ENCODE measurements around the gene FBXO38. TPM values are rescaled to one million over a fixed set of nuclear protein-coding genes. Genes with fewer than 3 reads are reported as not detected.
A peak's percentile ranks its signal among the peaks of the same experiment; 100 is the strongest.

FBXO38 gene
- total and polyA plus RNA-seq, 4 donors: 6.0 to 64.4 (median 37.8) TPM

DNA sequence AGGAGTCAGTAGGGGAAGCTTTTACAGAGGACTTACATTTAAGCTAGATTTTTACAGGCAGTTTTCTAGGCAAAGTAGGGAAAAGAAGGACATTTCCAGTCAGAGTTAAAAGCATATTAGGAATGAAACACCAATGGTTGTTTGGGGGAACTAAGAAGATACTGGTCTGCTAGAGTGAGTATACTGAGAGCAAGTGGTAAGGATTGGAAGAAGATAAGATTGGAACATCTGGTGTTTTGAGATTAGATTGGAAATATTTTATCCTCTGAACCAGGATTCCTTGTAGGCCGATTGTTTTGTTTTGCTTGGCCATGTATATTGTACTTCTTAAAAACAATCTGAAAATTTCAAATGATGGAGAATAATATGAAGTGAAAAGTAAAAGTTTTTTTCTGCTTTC is 7.7 kb downstream of the FBXO38 start:
- no peak overlapping the region for H3K27ac ChIP-seq (ENCODE audit: low read depth in 1 of 2, low read length in 2 of 2)
- peaks cover 5 to 6% of the 10 kb centered on the region in 2 donors for H3K4me1 ChIP-seq (ENCODE audit: control insufficient read depth in 1 of 2, insufficient read depth in 2 of 2, low read length in 2 of 2)
- intact Hi-C loops (cut with DNase I): no loop called here
- H3K9me3 ChIP-seq (ENCODE audit: control insufficient read depth, low read length): no peaks in the 10 kb centered on the region
- DNase-seq (no peak), ATAC-seq (ENCODE audit: low FRiP score) (no peak)
- no peaks in the 10 kb centered on the region for H3K27me3 ChIP-seq (ENCODE audit: control insufficient read depth in 1 of 2, insufficient read depth in 2 of 2, low read length in 1 of 2)
- peaks cover 2 to 4% of the 10 kb centered on the region in 2 donors for H3K36me3 ChIP-seq (ENCODE audit: control insufficient read depth in 1 of 2, insufficient read depth in 2 of 2, low read length in 1 of 2)
- no peak overlapping the region for H3K4me3 ChIP-seq (ENCODE audit: low read length in 2 of 2)
- 0 to 4% methylated on average over 1 of the region's 1 CpG for WGBS, 2 donors

DNA sequence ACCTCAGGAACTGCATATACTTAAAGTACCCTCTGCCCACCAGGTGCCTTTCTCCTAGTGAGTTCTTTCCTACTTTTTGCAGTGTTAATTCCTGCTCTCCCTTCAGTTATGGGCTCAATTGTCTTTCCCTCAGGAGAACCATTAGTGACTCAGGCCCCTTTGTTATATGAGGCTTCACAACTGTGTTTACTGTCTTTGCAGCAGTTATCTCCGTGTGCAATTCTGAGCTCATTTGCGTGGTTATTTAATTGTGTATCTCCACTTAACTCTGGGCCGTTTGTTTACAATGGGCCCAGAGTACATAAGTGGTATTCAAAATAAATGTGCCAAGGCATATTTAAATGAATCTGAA is 9.6 kb downstream of the FBXO38 start:
- intact Hi-C loops (cut with DNase I): no loop called here
- Histone ChIP-seq H3K4me3 (ENCODE audit: low read length in 2 of 2) (no peak overlapping the region), H3K9me3 (ENCODE audit: control insufficient read depth, low read length) (no peaks in the 10 kb centered on the region), H3K27ac (ENCODE audit: low read depth in 1 of 2, low read length in 2 of 2) (no peak overlapping the region), H3K4me1 (ENCODE audit: control insufficient read depth in 1 of 2, insufficient read depth in 2 of 2, low read length in 2 of 2) (peaks cover 3 to 5% of the 10 kb centered on the region in 2 donors), H3K27me3 (ENCODE audit: control insufficient read depth in 1 of 2, insufficient read depth in 2 of 2, low read length in 1 of 2) (no peaks in the 10 kb centered on the region), H3K36me3 (ENCODE audit: control insufficient read depth in 1 of 2, insufficient read depth in 2 of 2, low read length in 1 of 2) (peaks cover 2 to 4% of the 10 kb centered on the region in 2 donors)
- no peak for DNase-seq
- 66 to 77% methylated on average over 3 of the region's 3 CpGs for WGBS, 2 donors
- ATAC-seq (ENCODE audit: low FRiP score): no peak

- Histone ChIP-seq H3K27me3 (ENCODE audit: control insufficient read depth in 1 of 2, insufficient read depth in 2 of 2, low read length in 1 of 2) (no peaks in the 10 kb centered on the region), H3K4me1 (ENCODE audit: control insufficient read depth in 1 of 2, insufficient read depth in 2 of 2, low read length in 2 of 2) (peaks cover 1 to 3% of the 10 kb centered on the region in 2 donors), H3K4me3 (ENCODE audit: low read length in 2 of 2) (no peak overlapping the region), H3K36me3 (ENCODE audit: control insufficient read depth in 1 of 2, insufficient read depth in 2 of 2, low read length in 1 of 2) (peaks cover 2 to 4% of the 10 kb centered on the region in 2 donors), H3K9me3 (ENCODE audit: control insufficient read depth, low read length) (no peaks in the 10 kb centered on the region), H3K27ac (ENCODE audit: low read depth in 1 of 2, low read length in 2 of 2) (no peak overlapping the region)
- DNase-seq: no peak
- no peak for ATAC-seq (ENCODE audit: low FRiP score)
- 36 to 43% methylated on average over 3 of the region's 3 CpGs for WGBS, 2 donors
- intact Hi-C loops (cut with DNase I): no loop called here
Measured at GRCh38 chr5:148394587-148395019, 10.8 kb downstream of the FBXO38 start.

DNA sequence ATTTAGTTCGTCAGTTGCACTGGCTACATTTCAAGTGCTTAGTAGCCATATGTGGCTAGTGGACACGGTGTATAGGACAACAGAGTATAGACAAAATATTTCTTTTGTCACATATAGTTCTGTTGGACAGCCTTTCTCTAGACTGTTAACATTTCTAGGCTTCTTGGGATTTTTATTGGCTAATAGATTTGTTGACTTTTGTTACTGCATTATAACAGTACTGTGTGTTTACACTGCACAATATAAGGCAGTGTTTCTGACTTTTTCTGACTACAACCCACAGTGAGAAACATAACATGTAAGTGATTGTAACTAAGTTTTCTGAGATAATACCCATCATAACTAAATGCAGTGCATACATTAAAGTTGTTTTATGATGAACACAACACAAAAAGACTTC is 11.3 kb downstream of the FBXO38 start:
- Histone ChIP-seq H3K4me1 (ENCODE audit: control insufficient read depth in 1 of 2, insufficient read depth in 2 of 2, low read length in 2 of 2) (peaks cover 1 to 3% of the 10 kb centered on the region in 2 donors), H3K4me3 (ENCODE audit: low read length in 2 of 2) (no peak overlapping the region), H3K27me3 (ENCODE audit: control insufficient read depth in 1 of 2, insufficient read depth in 2 of 2, low read length in 1 of 2) (no peaks in the 10 kb centered on the region), H3K36me3 (ENCODE audit: control insufficient read depth in 1 of 2, insufficient read depth in 2 of 2, low read length in 1 of 2) (peaks cover 2 to 6% of the 10 kb centered on the region in 2 donors), H3K27ac (ENCODE audit: low read depth in 1 of 2, low read length in 2 of 2) (no peak overlapping the region), H3K9me3 (ENCODE audit: control insufficient read depth, low read length) (no peaks in the 10 kb centered on the region)
- no peak for DNase-seq
- ATAC-seq (ENCODE audit: low FRiP score): no peak
- intact Hi-C loops (cut with DNase I): no loop called here
- 56 to 66% methylated on average over 2 of the region's 2 CpGs for WGBS, 2 donors

DNA sequence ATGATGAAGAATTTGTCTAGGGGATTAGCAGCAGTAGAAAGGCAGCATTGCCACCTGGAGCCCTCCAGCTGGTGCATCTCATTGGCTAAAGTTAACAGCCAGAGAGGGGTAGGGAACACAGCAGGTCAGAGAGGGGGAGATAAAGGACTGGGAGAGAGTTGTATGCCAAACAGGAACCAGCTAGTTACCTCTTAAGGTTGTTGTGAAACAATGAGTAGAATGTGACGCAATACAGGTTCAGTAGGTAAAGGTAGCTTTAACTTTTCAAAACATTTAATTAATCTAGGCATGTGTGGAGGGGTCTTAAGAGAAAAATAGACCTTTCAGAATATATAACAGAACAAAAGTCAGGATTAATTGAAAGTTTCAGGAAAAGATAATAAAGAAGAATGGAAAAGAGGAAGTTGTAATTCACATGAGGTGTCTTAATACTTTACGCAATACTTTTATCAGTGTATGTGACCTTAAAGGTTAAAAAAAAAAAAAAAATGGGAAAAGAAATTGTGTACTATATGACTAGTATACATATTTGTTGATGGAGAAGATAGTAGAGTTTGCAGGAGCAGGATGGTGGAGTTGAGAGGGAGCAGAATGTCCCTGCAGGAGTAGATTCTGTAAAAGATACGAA is 14.3 kb downstream of the FBXO38 start:
- intact Hi-C loops (cut with DNase I): no loop called here
- 93 to 95% methylated on average over 3 of the region's 3 CpGs for whole genome bisulfite sequencing, 2 donors
- Histone ChIP-seq H3K27ac (ENCODE audit: low read depth in 1 of 2, low read length in 2 of 2) (peak overlapping the region in 1 of 2 donors; percentile 25), H3K4me1 (ENCODE audit: control insufficient read depth in 1 of 2, insufficient read depth in 2 of 2, low read length in 2 of 2) (peaks cover 1 to 4% of the 10 kb centered on the region in 2 donors), H3K4me3 (ENCODE audit: low read length in 2 of 2) (no peak overlapping the region), H3K36me3 (ENCODE audit: control insufficient read depth in 1 of 2, insufficient read depth in 2 of 2, low read length in 1 of 2) (peaks cover 4 to 8% of the 10 kb centered on the region in 2 donors), H3K9me3 (ENCODE audit: control insufficient read depth, low read length) (no peaks in the 10 kb centered on the region), H3K27me3 (ENCODE audit: control insufficient read depth in 1 of 2, insufficient read depth in 2 of 2, low read length in 1 of 2) (no peaks in the 10 kb centered on the region)
- ATAC-seq (ENCODE audit: low FRiP score) (no peak), DNase-seq (no peak)

GRCh38 chr5:148398698-148399121 is 15.0 kb downstream of the FBXO38 start:
- H3K9me3 ChIP-seq (ENCODE audit: control insufficient read depth, low read length): no peaks in the 10 kb centered on the region
- no peaks in the 10 kb centered on the region for H3K27me3 ChIP-seq (ENCODE audit: control insufficient read depth in 1 of 2, insufficient read depth in 2 of 2, low read length in 1 of 2)
- H3K4me1 ChIP-seq (ENCODE audit: control insufficient read depth in 1 of 2, insufficient read depth in 2 of 2, low read length in 2 of 2): peaks cover 1 to 2% of the 10 kb centered on the region in 2 donors
- no peak overlapping the region for H3K4me3 ChIP-seq (ENCODE audit: low read length in 2 of 2)
- peaks cover 4 to 8% of the 10 kb centered on the region in 2 donors for H3K36me3 ChIP-seq (ENCODE audit: control insufficient read depth in 1 of 2, insufficient read depth in 2 of 2, low read length in 1 of 2)
- 76% methylated on average over 5 of the region's 5 CpGs for WGBS, 2 donors
- intact Hi-C loops (cut with DNase I): no loop called here
- no peak overlapping the region for H3K27ac ChIP-seq (ENCODE audit: low read depth in 1 of 2, low read length in 2 of 2)
- DNase-seq (no peak), ATAC-seq (ENCODE audit: low FRiP score) (no peak)

DNA sequence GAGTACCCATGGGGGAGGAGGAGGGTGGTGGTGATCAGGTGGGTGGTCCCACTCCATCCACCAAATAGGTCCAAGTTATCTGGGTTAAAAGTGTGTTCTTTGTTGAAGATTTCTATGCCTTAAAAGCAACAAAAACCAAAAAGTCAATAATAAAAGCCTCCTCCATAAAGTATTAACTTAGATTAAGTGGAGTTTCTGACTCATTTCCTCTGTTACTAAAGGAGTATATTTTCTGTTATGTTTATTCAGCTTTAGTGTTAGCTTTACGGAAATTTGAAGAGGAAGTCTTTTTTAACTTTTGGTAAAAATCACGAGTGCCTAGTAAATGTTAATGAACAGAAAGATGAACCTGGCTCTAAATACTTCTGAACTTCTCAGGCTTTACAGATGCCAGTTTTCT is 17.8 kb downstream of the FBXO38 start:
- ATAC-seq (ENCODE audit: low FRiP score) (no peak), DNase-seq (no peak)
- 4% methylated on average over 2 of the region's 2 CpGs for WGBS, 2 donors
- Histone ChIP-seq H3K27ac (ENCODE audit: low read depth in 1 of 2, low read length in 2 of 2) (peak overlapping the region; percentile 18 to 63), H3K9me3 (ENCODE audit: control insufficient read depth, low read length) (no peaks in the 10 kb centered on the region), H3K4me3 (ENCODE audit: low read length in 2 of 2) (no peak overlapping the region), H3K27me3 (ENCODE audit: control insufficient read depth in 1 of 2, insufficient read depth in 2 of 2, low read length in 1 of 2) (no peaks in the 10 kb centered on the region), H3K4me1 (ENCODE audit: control insufficient read depth in 1 of 2, insufficient read depth in 2 of 2, low read length in 2 of 2) (peaks cover 1 to 2% of the 10 kb centered on the region in 2 donors), H3K36me3 (ENCODE audit: control insufficient read depth in 1 of 2, insufficient read depth in 2 of 2, low read length in 1 of 2) (peaks cover 2 to 4% of the 10 kb centered on the region in 2 donors)
- intact Hi-C loops (cut with DNase I): no loop called here

GRCh38 chr5:148403344-148403743 is 19.6 kb downstream of the FBXO38 start:
- Histone ChIP-seq H3K9me3 (ENCODE audit: control insufficient read depth, low read length) (no peaks in the 10 kb centered on the region), H3K4me3 (ENCODE audit: low read length in 2 of 2) (no peak overlapping the region), H3K36me3 (ENCODE audit: control insufficient read depth in 1 of 2, insufficient read depth in 2 of 2, low read length in 1 of 2) (peaks cover 2 to 4% of the 10 kb centered on the region in 2 donors), H3K27me3 (ENCODE audit: control insufficient read depth in 1 of 2, insufficient read depth in 2 of 2, low read length in 1 of 2) (no peaks in the 10 kb centered on the region), H3K27ac (ENCODE audit: low read depth in 1 of 2, low read length in 2 of 2) (no peak overlapping the region), H3K4me1 (ENCODE audit: control insufficient read depth in 1 of 2, insufficient read depth in 2 of 2, low read length in 2 of 2) (peaks cover 1 to 2% of the 10 kb centered on the region in 2 donors)
- no peak for ATAC-seq (ENCODE audit: low FRiP score)
- no peak for DNase-seq
- intact Hi-C loops (cut with DNase I): no loop called here

GRCh38 chr5:148406406-148406805 is 22.6 kb downstream of the FBXO38 start:
- Histone ChIP-seq H3K36me3 (ENCODE audit: control insufficient read depth in 1 of 2, insufficient read depth in 2 of 2, low read length in 1 of 2) (peaks cover 4 to 7% of the 10 kb centered on the region in 2 donors), H3K27ac (ENCODE audit: low read depth in 1 of 2, low read length in 2 of 2) (no peak overlapping the region), H3K27me3 (ENCODE audit: control insufficient read depth in 1 of 2, insufficient read depth in 2 of 2, low read length in 1 of 2) (no peaks in the 10 kb centered on the region), H3K9me3 (ENCODE audit: control insufficient read depth, low read length) (no peaks in the 10 kb centered on the region), H3K4me3 (ENCODE audit: low read length in 2 of 2) (no peak overlapping the region), H3K4me1 (ENCODE audit: control insufficient read depth in 1 of 2, insufficient read depth in 2 of 2, low read length in 2 of 2) (no peaks in the 10 kb centered on the region)
- no peak for ATAC-seq (ENCODE audit: low FRiP score)
- intact Hi-C loops (cut with DNase I): no loop called here
- DNase-seq: no peak
- 64 to 71% methylated on average over 3 of the region's 3 CpGs for WGBS, 2 donors

Measured in aorta (tissue), 5 donors.